Colonic mucosa (tissue), 4 donors: Measurements from ENCODE around the gene ADAMTS1. TPM values are rescaled to one million over a fixed set of nuclear protein-coding genes. Genes with fewer than 3 reads are reported as not detected.

ENCODE experiments used
- DNase-seq: peaks from one replicate; pipeline ENCODE4 v3.0.0-alpha.2; 2020
- H3K27ac ChIP-seq: fragments of 200-600 bp; one replicate; pipeline ENCODE4 v1.8.0; 2021
- H3K27me3 ChIP-seq: fragments of 200-600 bp; one replicate; pipeline ENCODE4 v1.8.0; 2021
- H3K36me3 ChIP-seq: fragments of 200-600 bp; one replicate; pipeline ENCODE4 v1.8.0; 2021
- H3K4me1 ChIP-seq: fragments of 200-600 bp; one replicate; pipeline ENCODE4 v1.8.0; 2021; ENCODE audit warnings: mild to moderate bottlenecking
- H3K4me3 ChIP-seq: fragments of 200-600 bp; one replicate; pipeline ENCODE4 v1.8.0; 2021
- H3K9ac ChIP-seq, 2 donors: one replicate each; pipeline ENCODE4 v1.7.0; 2013; ENCODE audit warnings: control low read depth in 2 of 2, low read depth in 2 of 2, low read length in 2 of 2
- H3K9me3 ChIP-seq: fragments of 200-600 bp; one replicate; pipeline ENCODE4 v1.8.0; 2021
- CTCF ChIP-seq: fragments of 200-600 bp; IDR thresholded peaks from one replicate; pipeline ENCODE4 v1.8.0; 2022; ENCODE audit warnings: antibody characterized with exemption, mild to moderate bottlenecking
- intact Hi-C: fragments of 100-400 bp; cut with DNase I; formaldehyde crosslinking; loops from one replicate; pipeline ENCODE4 v1.14.1; 2022
- total RNA-seq, 2 donors: library from RNA; stranded (reverse); fragmentation: NEBNext Ultra II Directional in 1 of 2; extraction: Animal tissue kit (Norgen Biotek cat#: 25700) in 1 of 2; gene quantifications; one replicate each; pipeline ENCODE4 v1.2.1, GENCODE V29; 2021
- donor health status: healthy.
- donor health status: DM: no; HTN: no; CAD: no.
- donor health status: DM: no; HTN: no; CAD: no.

Gene ADAMTS1
- total RNA-seq, 2 donors from 2014 or later, result 12.5 to 26.8 TPM

GRCh38 chr21:26884436-26884835, 39.2 kb upstream of the ADAMTS1 start:
- intact Hi-C loops, result no loop called here
- no peak for TF ChIP-seq CTCF
- H3K27ac ChIP-seq, result no peak overlapping the region
- H3K4me1 ChIP-seq, result no peaks in the 10 kb centered on the region
- no peak overlapping the region for H3K9ac ChIP-seq
- H3K36me3 ChIP-seq, result no peaks in the 10 kb centered on the region
- H3K4me3 ChIP-seq, result no peak overlapping the region
- H3K27me3 ChIP-seq, result no peaks in the 10 kb centered on the region
- no peaks in the 10 kb centered on the region for H3K9me3 ChIP-seq
- DNase-seq, result no peak

DNA sequence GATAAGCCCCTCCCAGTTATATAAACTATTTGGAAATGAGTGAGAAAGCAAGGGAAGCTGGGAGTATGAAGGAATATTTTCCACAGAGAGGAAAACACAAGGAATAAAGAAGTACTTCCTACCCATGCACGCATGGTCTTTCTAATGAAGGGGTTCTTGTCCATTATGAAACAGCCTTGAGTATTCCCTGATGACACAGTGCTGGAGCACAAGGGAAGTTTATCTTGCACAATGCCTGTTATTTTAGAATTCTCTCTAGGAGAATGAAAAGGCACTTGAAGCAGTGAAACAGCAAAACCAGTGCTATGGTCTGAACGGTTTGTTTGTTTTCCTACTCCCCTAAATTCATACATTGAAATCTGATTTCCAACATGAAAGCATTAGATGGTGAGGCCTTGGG, 38.6 kb upstream of the ADAMTS1 start:
- TF ChIP-seq CTCF, result no peak
- H3K9me3 ChIP-seq, result no peaks in the 10 kb centered on the region
- H3K27ac ChIP-seq, result no peak overlapping the region
- no peak for DNase-seq
- H3K4me3 ChIP-seq, result no peak overlapping the region
- no peaks in the 10 kb centered on the region for H3K27me3 ChIP-seq
- no peaks in the 10 kb centered on the region for H3K36me3 ChIP-seq
- intact Hi-C loops, result no loop called here
- no peak overlapping the region for H3K9ac ChIP-seq
- H3K4me1 ChIP-seq, result no peaks in the 10 kb centered on the region

- H3K9ac ChIP-seq, result no peak overlapping the region
- DNase-seq, result no peak
- no peaks in the 10 kb centered on the region for H3K4me1 ChIP-seq
- intact Hi-C loops, result no loop called here
- no peak overlapping the region for H3K4me3 ChIP-seq
- H3K27me3 ChIP-seq, result no peaks in the 10 kb centered on the region
- no peak overlapping the region for H3K27ac ChIP-seq
- no peaks in the 10 kb centered on the region for H3K9me3 ChIP-seq
- no peak for TF ChIP-seq CTCF
- H3K36me3 ChIP-seq, result no peaks in the 10 kb centered on the region
These were observed 36.5 kb upstream of the ADAMTS1 start for GRCh38 chr21:26881504-26882228.

DNA sequence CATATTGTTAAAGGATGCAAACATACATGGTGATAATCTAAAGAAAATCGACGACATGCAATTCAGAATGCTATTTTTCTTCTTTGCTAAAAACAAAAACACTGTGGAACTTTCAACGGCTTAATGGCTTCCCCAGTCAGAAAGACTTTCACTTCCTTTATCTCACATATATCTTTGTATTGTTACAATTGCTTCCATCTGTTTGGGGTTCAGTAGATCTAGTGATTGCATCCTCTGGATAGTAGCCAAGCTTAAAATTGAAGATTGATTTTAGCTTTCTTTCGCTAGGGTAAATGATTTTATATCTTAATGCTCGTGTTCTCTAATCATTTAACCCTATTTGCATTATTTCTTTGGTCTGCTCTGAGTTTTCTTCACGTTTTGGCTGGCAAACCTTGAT, 31.8 kb upstream of the ADAMTS1 start:
- Histone ChIP-seq H3K4me3 (no peak overlapping the region), H3K4me1 (no peaks in the 10 kb centered on the region), H3K9me3 (no peaks in the 10 kb centered on the region), H3K27me3 (no peaks in the 10 kb centered on the region), H3K36me3 (no peaks in the 10 kb centered on the region), H3K27ac (no peak overlapping the region), H3K9ac (no peak overlapping the region)
- intact Hi-C loops, result no loop called here
- DNase-seq, result no peak
- no peak for TF ChIP-seq CTCF

DNA sequence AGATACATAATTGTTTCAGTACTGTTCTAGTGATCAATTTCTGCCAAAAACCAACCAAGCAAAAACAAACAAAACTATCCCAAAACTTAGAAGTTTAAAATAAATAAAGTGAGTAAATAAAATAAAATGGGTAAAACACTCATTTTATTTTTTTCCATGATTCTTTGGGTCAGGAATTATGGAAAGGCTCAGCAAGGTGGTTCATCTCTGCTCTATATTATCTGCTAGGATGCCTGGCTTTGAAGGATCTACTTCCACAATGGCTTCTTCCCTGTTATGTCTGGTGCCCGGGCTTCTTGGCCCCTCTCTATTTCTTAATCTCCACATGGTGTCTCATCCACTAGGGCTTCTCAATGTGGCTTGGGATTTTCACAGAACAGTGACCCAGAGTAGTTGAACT, 29.1 kb upstream of the ADAMTS1 start:
- intact Hi-C loops, result no loop called here
- TF ChIP-seq CTCF, result no peak

More for the DNA sequence above, 29.1 kb upstream of the ADAMTS1 start:
- H3K27ac ChIP-seq, result no peak overlapping the region
- no peaks in the 10 kb centered on the region for H3K36me3 ChIP-seq
- no peak overlapping the region for H3K4me3 ChIP-seq
- no peak overlapping the region for H3K9ac ChIP-seq
- H3K27me3 ChIP-seq, result no peaks in the 10 kb centered on the region
- DNase-seq, result no peak
- no peaks in the 10 kb centered on the region for H3K4me1 ChIP-seq
- H3K9me3 ChIP-seq, result no peaks in the 10 kb centered on the region
